ENCODE measurements around the gene ICAM4. TPM values are rescaled to one million over a fixed set of nuclear protein-coding genes. Genes with fewer than 3 reads are reported as not detected.
"Not testable (repeated sequence)": the region's sequence is repeated elsewhere in the genome, so short reads cannot be mapped to it uniquely, and the experiment has no call there.

ICAM4 gene
- 1.2 and 1.3 TPM in 2 replicates for total RNA-seq

DNA sequence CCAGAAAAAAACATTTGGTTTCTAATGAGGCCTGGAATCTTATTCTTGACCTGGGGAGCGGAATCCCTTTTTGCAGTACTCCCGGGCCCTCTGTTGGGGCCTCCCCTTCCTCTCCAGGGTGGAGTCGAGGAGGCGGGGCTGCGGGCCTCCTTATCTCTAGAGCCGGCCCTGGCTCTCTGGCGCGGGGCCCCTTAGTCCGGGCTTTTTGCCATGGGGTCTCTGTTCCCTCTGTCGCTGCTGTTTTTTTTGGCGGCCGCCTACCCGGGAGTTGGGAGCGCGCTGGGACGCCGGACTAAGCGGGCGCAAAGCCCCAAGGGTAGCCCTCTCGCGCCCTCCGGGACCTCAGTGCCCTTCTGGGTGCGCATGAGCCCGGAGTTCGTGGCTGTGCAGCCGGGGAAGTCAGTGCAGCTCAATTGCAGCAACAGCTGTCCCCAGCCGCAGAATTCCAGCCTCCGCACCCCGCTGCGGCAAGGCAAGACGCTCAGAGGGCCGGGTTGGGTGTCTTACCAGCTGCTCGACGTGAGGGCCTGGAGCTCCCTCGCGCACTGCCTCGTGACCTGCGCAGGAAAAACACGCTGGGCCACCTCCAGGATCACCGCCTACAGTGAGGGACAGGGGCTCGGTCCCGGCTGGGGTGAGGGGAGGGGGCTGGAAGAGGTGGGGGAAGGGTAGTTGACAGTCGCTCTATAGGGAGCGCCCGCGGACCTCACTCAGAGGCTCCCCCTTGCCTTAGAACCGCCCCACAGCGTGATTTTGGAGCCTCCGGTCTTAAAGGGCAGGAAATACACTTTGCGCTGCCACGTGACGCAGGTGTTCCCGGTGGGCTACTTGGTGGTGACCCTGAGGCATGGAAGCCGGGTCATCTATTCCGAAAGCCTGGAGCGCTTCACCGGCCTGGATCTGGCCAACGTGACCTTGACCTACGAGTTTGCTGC, at the start of gene ICAM4:
ICAM4 (plus strand) TSS at position 153 of the 935 bp plus-strand sequence; CDS start at position 211, 58 bp downstream.
- intact Hi-C loops (cut with micrococcal nuclease) = loop anchor here (1.0 to 5.0 kb wide), 4 partner anchors 8 to 175 kb away; partner anchors contain the start of genes ICAM1 and RAVER1

GRCh38 chr19:10237702-10238101, 49.1 kb upstream of the ICAM4 start:
- intact Hi-C loops (cut with micrococcal nuclease) = no loop called here

DNA sequence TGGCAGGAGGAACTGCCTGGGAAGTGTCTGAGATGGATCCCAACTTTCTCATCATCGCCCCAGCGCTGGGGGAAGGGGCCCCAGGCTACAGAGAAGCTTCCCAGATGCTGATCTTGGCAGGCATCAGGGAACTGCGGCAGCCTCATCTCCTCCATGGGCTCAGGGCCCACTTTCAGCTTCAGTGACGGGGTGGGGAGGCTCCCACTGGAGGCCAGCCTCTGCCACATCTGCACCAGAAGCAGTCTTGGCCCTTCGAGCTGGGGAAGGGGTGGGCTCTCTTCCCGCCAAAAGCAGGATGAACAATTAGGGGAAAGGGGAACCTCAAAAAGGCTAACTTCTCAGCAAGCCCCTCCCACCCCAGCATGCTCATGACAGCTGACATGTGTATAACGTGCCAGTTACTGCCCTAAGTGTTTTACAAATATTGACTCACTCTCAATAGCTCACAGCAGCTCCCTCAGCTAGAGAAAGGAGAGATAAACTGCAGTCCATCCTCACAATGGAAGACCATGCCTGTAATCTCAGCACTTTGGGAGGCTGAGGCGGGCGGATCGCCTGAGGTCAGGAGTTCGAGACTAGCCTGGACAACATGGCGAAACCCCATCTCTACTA, 48.5 kb upstream of the ICAM4 start:
- intact Hi-C loops (cut with micrococcal nuclease) = no loop called here

- intact Hi-C loops (cut with micrococcal nuclease) = not testable (repeated sequence)
These were observed 44.8 kb upstream of the ICAM4 start for GRCh38 chr19:10241826-10242449.

DNA sequence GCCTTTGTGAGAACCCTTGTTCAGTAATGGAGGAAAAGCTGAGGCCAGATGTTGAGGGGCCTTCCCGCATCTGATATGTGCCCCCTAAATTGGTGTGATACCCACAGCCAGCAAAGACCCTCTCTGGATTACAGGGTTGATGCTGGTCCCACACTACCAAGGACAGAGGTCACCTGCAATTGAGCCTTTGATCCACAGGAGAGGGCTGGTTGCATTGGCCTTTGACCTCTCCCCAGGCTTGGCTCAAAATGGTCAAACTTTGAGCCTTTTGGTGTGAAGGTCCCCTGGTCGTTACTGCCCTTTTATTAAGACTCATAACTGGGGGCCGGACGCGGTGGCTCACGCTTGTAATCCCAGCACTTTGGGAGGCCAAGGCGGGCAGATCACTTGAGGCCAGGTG, 43.1 kb upstream of the ICAM4 start:
- intact Hi-C loops (cut with micrococcal nuclease) = no loop called here

GRCh38 chr19:10245189-10245939, 41.4 kb upstream of the ICAM4 start:
- intact Hi-C loops (cut with micrococcal nuclease) = no loop called here

DNA sequence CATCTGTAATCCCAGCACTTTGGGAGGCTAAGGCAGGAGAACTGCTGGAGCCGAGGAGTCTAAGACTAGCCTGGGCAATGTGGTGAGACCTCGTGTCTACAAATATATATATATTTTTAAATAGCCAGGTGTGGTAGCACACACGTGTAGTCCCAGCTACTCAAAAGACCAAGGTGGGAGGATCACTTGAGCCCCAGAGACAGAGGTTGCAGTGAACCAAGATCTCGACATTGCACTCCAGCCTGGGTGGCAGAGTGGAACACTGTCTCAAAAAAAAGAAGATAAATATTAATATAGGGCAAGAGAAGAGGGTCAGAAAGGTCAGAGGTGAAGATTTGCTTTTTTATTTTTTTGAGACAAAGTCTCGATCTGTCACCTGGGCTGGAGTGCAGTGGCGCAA, 40.2 kb upstream of the ICAM4 start:
- intact Hi-C loops (cut with micrococcal nuclease) = no loop called here

GRCh38 chr19:10251792-10252694, 34.7 kb upstream of the ICAM4 start, which contains the start of gene MRPL4:
MRPL4 (plus strand) TSS chr19:10252214; CDS start chr19:10252254, 40 bp downstream.
- intact Hi-C loops (cut with micrococcal nuclease) = loop anchor here (1.0 to 5.0 kb wide), 7 partner anchors 7 to 445 kb away; partner anchors contain the start of gene RAVER1

DNA sequence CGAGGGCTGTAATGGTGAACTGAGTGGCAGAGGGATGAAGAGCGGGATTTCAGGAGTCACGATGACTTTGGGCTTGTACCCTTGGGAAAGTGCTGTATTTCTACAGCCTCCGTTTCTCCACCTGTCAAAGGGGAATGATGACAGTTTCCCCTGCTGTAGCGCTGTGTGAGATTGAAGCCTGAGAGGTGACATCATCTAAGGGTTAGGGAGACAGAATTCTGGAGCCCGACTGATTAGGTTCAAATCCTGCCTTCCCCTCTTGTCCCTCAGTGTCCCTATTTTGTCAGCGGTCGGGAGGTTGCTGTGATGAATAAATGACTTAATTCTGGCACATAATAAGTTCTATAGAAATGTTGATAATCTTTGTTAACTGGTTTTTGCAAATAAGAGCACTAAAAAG, 34.0 kb upstream of the ICAM4 start:
- intact Hi-C loops (cut with micrococcal nuclease) = loop anchor here (5.0 kb wide), 2 partner anchors 80 to 445 kb away; no protein-coding TSS in a partner anchor

- intact Hi-C loops (cut with micrococcal nuclease) = loop anchor here (5.0 kb wide), 2 partner anchors 82 to 443 kb away; no protein-coding TSS in a partner anchor
These were observed 32.5 kb upstream of the ICAM4 start for GRCh38 chr19:10254244-10254643.

DNA sequence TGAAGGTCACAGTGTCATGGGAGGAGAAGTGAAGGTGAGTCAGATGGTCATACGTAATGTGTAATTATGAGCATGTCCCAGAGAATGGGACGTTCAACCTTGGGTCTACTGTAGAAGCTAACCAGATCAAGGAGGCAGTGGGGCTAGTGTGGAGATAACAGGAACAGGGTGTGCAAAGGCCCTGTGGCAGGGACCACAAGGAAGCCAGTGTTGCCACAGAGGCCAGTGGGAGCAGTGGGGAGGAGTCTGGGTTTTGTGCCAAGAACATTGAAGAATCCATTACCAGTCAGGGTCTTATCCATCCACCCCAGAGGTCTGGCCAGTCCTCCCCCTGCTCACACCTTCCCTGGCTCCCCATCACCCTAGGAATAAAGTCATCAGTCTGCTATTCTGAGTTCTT, 31.4 kb upstream of the ICAM4 start:
- intact Hi-C loops (cut with micrococcal nuclease) = no loop called here

- intact Hi-C loops (cut with micrococcal nuclease) = no loop called here
These were observed 30.2 kb upstream of the ICAM4 start for GRCh38 chr19:10256551-10256950.

DNA sequence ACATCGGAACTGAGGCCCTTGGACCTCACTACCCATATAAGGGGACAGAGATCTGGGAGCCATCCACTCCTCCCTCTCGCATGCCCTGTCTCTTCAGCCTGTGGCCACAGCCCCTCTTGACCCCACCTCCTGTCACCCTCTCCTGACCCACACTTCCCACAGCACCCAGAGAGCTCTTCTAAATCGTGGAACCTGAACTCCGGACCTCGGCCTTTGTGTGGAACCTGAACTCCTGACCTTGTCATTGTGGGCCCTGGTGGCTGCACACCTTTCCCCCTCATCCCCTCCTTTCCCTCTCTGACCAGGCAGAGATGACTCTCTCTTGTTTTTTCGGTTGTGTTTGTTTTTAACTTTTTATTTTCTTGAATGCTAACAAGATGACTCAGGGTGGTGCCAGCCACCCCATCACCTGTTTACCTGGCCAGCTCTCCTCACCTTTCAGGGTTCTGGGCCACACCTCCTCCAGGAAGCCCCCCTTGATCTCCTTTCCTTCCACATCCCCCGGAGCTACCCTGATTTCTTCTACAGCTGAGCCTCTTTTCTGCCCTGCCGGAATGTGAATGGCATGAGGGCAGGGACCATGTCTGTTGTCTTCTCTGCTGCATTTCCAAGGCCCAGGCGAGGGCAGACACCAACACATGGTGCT, 29.7 kb upstream of the ICAM4 start:
- intact Hi-C loops (cut with micrococcal nuclease) = no loop called here

DNA sequence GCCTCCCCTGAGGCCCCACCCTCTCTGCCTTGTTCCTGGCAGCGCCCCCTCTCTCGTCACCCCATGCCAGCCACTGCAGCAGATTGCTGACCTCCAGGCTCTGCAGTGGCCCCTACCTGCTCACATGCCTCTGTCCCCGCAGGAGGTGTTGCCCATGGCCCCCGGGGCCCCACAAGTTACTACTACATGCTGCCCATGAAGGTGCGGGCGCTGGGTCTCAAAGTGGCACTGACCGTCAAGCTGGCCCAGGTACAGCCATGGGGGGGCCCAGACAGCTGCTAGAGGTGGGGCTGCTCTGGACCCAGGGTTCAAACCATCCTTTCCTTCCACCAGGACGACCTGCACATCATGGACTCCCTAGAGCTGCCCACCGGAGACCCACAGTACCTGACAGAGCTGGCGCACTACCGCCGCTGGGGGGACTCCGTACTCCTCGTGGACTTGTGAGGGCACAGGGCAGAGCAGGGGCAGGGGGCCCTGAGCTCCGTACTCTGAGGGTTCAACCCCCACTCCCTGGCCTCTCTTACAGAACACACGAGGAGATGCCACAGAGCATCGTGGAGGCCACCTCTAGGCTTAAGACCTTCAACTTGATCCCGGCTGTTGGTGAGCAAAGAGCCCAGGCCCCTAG, 28.6 kb upstream of the ICAM4 start:
- intact Hi-C loops (cut with micrococcal nuclease) = no loop called here

DNA sequence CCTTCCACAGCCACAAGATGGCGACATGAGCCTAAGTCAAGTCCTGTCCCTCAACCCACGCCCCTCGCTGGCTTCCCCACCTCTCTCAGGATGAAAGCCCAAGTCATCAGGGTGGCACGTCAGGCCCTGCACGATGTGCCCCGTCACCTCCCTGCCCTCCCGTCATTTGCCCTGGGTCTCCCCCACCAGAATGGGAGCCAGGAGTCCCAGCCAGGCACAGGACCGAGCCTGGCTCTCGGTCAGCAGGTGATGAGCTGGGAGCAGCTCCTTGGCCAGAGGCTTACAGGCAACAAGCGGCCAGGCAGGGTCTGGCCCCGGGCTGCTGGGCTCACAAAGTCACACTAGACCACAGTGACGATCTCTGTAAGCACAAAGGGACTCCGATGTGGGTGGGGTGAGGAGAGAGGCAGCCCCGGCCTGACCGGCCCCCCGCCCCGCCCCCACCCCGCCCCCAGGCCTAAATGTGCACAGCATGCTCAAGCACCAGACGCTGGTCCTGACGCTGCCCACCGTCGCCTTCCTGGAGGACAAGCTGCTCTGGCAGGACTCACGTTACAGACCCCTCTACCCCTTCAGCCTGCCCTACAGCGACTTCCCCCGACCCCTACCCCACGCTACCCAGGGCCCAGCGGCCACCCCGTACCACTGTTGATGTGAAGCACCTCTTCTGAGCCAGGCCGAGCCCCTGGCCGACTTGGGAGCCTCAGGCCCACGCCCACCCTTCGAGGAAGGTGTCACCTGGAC, 27.4 kb upstream of the ICAM4 start:
- intact Hi-C loops (cut with micrococcal nuclease) = loop anchor here (1.0 kb wide), 3 partner anchors 8 to 177 kb away; no protein-coding TSS in a partner anchor

DNA sequence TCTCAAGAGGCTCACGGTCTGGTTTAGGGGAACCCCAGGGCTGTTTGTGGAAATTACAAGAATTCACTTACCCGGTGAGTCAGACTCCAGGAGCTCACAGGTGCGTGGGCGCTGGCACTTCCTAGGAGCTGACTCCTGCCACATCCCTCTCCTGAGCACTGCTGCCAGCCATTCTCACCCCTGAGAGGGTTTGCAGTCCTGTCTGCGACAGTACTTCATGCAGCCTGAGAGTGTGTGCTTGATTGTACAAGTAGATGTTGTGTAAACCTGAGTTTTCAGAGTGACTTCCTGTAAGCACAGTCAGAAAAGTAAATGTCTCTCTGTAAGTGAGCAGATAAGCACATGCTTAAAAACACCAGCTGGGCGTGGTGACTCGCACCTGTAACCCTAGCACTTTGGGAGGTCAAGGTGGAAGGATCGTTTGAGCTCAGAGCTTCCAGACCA, 26.6 kb upstream of the ICAM4 start:
- intact Hi-C loops (cut with micrococcal nuclease) = loop anchor here (1.0 to 5.0 kb wide), 3 partner anchors 9 to 392 kb away; partner anchors contain the start of genes ILF3 and TYK2

DNA sequence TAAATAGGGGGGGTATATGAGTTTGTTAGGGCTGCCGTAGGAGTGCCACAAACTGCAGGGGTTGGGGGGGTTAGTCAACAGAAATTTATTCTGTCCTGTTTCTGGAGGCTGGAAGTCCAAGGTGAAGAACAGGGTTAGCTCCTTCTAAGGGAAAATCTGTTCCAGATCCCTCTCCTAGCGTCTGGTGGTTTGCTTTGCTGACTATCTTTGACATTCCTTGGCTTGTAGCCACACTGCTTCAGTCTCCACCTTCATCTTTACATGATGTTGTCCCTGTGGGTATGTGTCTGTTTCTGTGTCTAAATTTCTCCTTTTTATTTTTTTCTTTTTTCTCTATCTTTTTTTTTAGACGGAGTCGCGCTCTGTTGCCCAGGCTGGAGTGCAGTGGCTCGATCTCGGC, 24.0 kb upstream of the ICAM4 start:
- intact Hi-C loops (cut with micrococcal nuclease) = loop anchor here (5.0 kb wide), 1 partner anchor 390 kb away; the partner anchor contains the start of gene ILF3

- intact Hi-C loops (cut with micrococcal nuclease) = no loop called here
These were observed 20.0 kb upstream of the ICAM4 start for GRCh38 chr19:10266706-10267105.
